ENCODE results near the gene SPOCD1. TPM values are rescaled to one million over a fixed set of nuclear protein-coding genes. Genes with fewer than 3 reads are reported as not detected.

The SPOCD1 gene
- total and polyA plus RNA-seq, 11 donors, result 0.19 to 2.9 (median 0.41) TPM; not detected in 5

GRCh38 chr1:31760471-31761470, 55.1 kb downstream of the SPOCD1 start:
- Histone ChIP-seq H3K4me1 (peaks cover 2 to 50% (median 31%) of the 10 kb centered on the region in 12 donors), H3K9me3 (no peaks in the 10 kb centered on the region), H3K27me3 (peaks cover 0 to 42% (median 10%) of the 10 kb centered on the region in 9 donors), H3K4me3 (peak overlapping the region; percentile 24 to 75 (median 54)), H3K36me3 (no peaks in the 10 kb centered on the region), H3K27ac (peak overlapping the region in 2 of 12 donors; percentile 38 to 52)
- peak in 1 of 12 donors; percentile 6 for TF ChIP-seq CTCF (IDR thresholded peaks at IDR 0.05)
- no peak for TF ChIP-seq POLR2A (IDR thresholded peaks at IDR 0.05)
- intact Hi-C loops (cut with DNase I), result loop anchor here in 1 of 10 donors (5.0 kb wide), 1 partner anchor 202 kb away; no protein-coding TSS in a partner anchor
- ATAC-seq (peak in 3 of 4 donors; percentile 16 to 69 (median 54)), DNase-seq (peak; percentile 53 to 82 (median 69))
- 4 to 11% (median 6%) methylated on average over 48 to 63 of the region's 63 CpGs for WGBS, 4 donors

GRCh38 chr1:31759298-31760023, 56.4 kb downstream of the SPOCD1 start:
- intact Hi-C loops (cut with DNase I), result loop anchor here in 1 of 10 donors (5.0 kb wide), 1 partner anchor 203 kb away; no protein-coding TSS in a partner anchor
- no peak for TF ChIP-seq POLR2A (IDR thresholded peaks at IDR 0.05)
- no peak for TF ChIP-seq CTCF (IDR thresholded peaks at IDR 0.05)
- no peak for ATAC-seq
- Histone ChIP-seq H3K9me3 (no peaks in the 10 kb centered on the region), H3K27ac (no peak overlapping the region), H3K36me3 (no peaks in the 10 kb centered on the region), H3K4me3 (no peak overlapping the region), H3K27me3 (peaks cover 0 to 33% (median 10%) of the 10 kb centered on the region in 9 donors), H3K4me1 (peaks cover 2 to 56% (median 34%) of the 10 kb centered on the region in 12 donors)
- 80 to 89% (median 88%) methylated on average over 10 of the region's 10 CpGs for WGBS, 4 donors
- no peak for DNase-seq

- no peak overlapping the region for H3K27ac ChIP-seq
- no peaks in the 10 kb centered on the region for H3K36me3 ChIP-seq
- no peak for ATAC-seq
- no peak for TF ChIP-seq POLR2A (IDR thresholded peaks at IDR 0.05)
- no peak for TF ChIP-seq CTCF (IDR thresholded peaks at IDR 0.05)
- DNase-seq, result no peak
- H3K9me3 ChIP-seq, result no peaks in the 10 kb centered on the region
- H3K27me3 ChIP-seq, result peaks cover 0 to 32% (median 10%) of the 10 kb centered on the region in 9 donors
- H3K4me1 ChIP-seq, result peaks cover 2 to 60% (median 38%) of the 10 kb centered on the region in 12 donors
- intact Hi-C loops (cut with DNase I), result no loop called here
- WGBS, 4 donors, result 92 to 96% (median 92%) methylated on average over 7 of the region's 7 CpGs
- no peak overlapping the region for H3K4me3 ChIP-seq
These were observed 57.0 kb downstream of the SPOCD1 start for GRCh38 chr1:31758823-31759222.

Measured in heart left ventricle (tissue), 16 donors.